HG03460 (cell line): Measurements from ENCODE around the gene ADAM17.

Experiments
- ATAC-seq: cut with Tn5 transposase; IDR thresholded peaks from one replicate; pipeline ENCODE4 v1.9.1; 2021; ENCODE audit not compliant: unreplicated experiment

The ADAM17 gene

DNA sequence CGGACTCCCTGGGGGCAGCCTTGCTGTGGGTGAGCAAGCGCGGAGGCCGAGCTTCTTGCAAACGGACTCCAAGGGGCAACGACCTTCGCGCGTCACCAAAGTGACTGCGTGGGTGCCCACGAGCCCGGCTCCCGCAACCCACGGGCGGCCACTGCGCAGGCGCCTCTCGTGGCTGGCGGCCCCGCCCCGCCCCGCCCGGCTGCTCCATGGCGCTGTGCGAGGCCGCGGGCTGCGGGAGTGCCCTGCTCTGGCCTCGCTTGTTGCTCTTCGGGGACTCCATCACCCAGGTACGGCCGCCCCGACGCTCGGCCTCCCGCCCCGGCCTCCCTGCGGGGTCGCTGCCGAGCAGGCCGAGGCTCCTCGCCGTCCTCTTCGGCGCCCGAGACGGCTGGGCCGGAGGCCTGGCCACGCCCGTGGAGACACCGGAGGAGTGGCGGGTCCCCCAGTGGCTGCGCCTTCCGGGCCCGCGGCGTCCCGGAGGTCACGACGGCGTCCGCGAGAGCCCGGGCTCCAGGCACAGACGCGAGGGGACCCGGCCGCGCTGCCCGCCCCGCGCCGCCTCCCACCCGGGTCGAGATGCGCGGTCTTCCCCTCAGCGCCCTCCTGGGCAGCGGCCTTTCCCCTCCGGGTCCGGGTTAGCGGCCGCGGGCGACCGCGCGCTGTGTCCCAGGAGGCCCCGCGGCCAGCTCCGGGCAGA, 81.1 kb downstream of the ADAM17 start, which contains the start of gene IAH1:
Gene IAH1 (plus strand): TSS at position 191 of the 697 bp plus-strand sequence. CDS start 16 bp downstream, at position 207.
- peak; percentile 68 for ATAC-seq

DNA sequence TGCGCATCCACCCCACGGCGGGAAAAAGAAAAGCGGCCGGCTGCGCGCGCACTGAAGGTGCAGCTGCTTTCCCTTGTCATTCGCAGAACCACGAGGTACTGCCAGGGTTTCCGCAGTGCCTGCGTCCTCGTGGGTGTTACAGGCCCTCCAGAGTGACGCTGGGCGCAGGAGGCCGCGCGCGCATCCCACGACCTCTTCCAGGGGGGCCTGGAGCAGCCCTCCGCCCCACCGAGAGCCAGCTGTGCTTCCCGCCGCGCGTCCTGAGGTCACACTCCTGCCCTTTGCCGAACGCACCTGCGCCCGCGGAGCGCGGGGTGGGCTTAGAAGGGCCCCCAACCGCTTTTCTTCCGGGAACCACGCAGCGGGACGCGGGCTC, 81.7 kb downstream of the ADAM17 start:
- peak; percentile 31 for ATAC-seq

DNA sequence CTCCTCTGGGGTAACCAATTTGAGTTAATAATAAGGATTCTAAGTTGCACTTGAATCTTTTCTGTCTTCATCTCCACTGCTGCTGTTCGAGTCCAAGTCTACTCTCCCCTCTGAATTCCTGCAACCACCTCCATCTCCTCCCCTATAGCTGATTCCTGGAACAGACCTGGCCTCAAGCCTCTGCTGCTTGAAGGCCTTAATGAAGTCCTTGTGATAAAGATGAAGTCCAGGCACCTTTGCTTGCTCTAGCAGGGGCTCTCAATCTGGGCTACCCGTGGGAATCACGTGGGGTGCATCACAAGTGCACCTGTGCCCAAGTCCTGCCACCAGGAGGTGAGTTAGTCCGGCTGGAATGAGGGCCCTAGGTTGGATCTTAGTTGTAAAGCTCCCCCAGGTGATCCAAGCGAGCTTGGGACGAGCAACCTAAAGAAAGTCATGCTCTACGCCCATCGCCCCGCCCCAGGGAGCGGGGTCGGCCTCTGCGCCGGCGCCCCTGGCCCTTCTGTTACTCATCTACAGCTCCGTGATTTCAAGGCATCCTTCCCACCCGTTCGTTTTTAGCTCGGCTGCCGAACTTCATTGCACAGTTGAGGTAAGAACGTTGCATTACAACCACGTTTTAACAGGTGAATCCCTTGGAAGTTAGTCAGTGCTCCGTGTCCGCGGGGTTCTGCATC, 82.2 kb downstream of the ADAM17 start:
- ATAC-seq, result peak; percentile 7

DNA sequence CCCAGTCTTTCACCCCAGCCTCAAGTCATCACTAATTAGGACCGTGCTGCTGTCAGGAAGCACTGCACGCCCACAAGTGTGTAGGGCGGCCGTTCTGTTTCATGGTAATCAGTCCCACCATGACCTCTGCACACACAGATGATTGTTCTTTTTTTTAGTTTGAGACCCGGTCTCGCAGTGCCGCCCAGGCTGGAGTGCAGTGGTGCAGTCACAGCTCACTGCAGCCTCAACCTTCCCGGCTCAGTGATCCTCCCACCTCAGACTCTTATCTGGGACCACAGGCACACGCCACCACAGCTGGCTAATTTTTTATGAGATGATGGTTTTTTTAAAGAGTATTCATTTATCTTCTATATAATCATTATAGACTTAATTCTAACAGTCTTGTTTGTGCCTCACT, 83.1 kb downstream of the ADAM17 start:
- no peak for ATAC-seq

DNA sequence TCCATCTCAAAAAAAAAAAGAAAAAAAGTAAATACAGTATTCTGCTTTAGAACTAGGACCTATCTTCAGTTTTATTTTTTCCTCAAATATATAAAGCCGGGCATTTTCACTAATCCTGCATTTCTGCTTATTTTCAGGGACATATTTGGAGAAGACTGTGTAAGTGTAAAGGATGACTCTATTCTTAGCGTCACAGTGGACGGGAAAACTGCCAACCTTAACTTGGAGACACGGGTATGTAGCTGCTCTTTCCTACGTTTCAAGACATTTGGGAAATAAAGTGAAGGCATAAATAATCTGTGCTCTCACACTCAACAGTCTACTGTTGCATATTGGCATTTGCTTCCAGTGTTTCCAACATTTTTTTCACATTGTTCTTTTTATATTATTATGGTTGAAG, 84.4 kb downstream of the ADAM17 start:
- no peak for ATAC-seq

DNA sequence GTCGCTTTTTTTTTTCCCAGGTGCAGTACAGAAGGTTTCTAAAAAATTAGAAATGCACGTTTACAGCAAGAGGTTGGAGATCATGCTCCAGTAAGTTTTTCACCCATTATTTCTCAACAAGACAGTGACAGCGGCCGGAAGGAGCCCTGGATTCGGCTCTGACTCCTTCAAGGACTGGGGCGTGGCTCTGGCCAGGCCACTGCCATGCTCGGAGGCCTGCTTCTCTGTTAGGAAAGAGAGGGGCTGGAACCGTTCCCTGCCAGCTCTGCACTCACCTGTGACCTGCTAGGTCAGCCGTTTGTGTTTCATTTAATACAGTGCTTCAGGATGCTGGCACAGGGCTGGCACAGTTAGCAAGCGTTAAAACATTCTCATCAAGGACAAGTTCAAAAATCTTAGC, 87.9 kb downstream of the ADAM17 start:
- no peak for ATAC-seq

GRCh38 chr2:9466147-9466683, 89.4 kb downstream of the ADAM17 start:
- no peak for ATAC-seq

GRCh38 chr2:9465170-9465569, 90.5 kb downstream of the ADAM17 start:
- ATAC-seq, result no peak

- no peak for ATAC-seq
Measured at GRCh38 chr2:9463698-9464034, 92.0 kb downstream of the ADAM17 start.

GRCh38 chr2:9462886-9463697, 92.5 kb downstream of the ADAM17 start:
- ATAC-seq, result no peak

DNA sequence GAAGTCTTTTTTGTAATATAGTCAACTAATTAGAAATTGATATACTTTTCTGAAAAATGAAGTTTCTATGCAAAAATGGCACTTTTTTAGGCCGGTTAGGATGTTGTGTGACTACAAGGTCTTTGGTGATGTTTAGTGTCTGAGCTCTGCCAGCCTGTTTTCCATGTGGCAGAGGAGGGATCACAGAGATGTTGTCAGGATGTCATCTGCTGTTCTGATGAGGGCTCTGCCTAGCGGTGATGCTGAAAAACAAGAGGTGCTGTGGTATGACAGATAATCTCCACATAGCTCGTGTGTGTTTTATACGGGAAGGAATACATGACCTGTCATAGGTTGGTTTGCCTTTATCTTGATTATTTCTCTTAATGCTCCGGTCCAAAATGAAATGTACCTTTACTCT, 93.3 kb downstream of the ADAM17 start:
- ATAC-seq, result no peak

DNA sequence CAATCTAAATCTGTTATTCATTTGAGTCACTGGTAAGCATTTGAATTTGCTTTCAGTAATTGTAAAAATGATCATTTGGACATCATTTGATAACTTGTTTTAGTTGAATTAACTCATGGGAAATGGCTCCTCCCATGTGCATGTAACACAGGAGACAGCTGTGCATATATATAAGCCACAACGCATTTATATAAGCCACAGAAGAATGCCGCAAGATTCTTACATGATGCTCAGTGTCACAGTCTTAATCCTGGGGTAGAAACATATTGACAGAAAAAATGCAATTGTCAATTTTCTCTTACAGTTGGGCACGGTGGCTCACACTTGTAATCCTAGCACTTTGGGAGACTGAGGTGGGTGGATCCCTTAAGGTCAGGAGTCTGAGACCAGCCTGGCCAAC, 94.6 kb downstream of the ADAM17 start:
- ATAC-seq, result no peak

DNA sequence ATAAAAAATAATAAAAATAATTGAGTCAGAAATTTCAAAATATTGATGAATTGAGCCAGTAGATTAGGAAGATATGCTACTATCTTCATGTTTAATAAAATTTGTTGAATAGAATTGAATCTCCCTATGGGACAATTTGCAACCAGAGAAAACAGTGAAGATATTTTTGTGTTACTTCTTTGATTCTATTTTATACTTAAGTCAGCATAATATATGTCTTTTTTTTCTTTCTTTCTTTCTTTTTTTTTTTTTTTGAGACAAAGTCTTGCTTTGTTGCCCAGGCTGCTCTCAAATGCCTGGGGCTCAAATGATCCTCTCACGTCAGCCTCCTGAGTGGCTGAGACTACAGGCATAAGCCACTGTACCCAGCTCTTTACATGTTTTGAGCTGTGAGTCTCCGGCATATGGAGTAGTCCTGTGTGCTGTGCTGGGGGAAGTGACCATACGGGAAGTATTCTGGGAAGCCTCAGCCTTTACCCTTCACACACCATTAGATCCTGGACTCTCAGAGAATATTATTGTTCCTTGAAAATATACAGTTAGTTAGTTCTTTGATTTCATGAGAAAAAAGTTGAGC, 95.1 kb downstream of the ADAM17 start:
- no peak for ATAC-seq

DNA sequence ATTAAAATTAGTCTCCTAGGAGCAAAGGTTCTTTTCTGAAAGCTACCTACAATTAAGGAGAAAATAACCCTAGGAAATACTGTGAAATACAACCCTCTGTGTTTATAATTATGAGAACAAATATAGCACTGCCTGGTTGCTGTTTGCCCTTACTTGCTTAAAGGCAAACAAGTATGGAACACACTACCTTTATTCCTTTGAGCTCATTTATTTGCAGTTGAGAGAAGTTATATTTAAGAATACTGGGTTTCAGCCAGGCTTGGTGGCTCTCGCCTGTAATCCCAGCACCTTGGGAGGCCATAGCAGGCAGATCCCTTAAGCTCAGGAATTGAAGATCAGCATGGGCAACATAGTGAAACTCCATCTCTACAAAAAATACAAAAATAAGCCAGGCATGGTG, 104.4 kb downstream of the ADAM17 start:
- no peak for ATAC-seq

GRCh38 chr2:9445089-9445488, 110.5 kb downstream of the ADAM17 start:
- no peak for ATAC-seq

DNA sequence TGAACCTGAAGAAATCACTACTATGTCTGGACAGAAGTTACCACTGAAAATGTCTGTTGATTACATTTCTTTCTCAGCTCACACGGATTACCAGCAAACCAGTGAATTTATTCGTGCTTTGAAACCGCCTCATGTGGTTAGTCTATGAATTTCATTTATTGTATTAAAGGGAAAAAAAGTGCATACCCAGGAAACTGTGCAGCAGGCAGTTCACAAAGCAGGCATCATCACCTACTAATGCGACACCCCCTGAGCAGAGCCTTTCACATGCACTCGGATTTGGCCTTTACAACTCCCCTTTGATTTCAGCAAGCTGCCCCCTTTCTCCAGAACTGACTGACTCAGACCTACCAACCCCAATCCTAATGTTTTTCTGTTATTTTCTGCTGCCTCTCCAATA, 112.1 kb downstream of the ADAM17 start:
- ATAC-seq, result no peak

- ATAC-seq, result no peak
Measured at GRCh38 chr2:9441556-9441955, 114.1 kb downstream of the ADAM17 start.

DNA sequence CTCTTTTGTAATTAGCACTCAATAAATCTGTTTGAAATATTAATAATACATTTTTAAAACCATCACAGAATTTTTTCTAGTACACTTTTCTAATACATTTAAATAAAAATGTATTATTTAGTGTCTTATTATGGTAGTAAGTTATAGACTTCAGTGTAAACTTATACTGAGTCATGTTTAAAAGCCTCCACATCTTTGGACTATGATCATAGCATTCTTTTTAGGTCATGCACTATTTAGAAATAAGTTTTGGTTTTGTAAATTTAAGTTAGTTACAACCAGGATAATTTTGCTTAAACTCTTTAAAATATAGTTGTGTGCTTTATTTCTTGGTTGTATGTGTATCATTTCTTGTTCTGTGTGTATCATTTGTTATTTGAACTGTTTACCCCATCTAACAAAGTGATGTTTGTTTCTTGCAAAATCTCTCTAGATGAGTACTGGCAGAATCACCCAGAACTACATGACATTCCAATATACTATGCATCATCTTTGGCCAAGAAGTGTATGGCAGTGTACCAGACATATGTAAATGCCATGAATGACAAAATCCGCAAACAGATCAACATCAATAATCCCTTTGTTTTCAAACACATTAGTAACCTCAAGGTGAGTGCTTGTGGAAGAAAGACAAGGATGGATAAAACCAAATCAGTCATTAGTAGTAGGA, 115.4 kb downstream of the ADAM17 start:
- ATAC-seq, result no peak

GRCh38 chr2:9439536-9439935, 116.1 kb downstream of the ADAM17 start:
- ATAC-seq, result no peak
